ENCODE results near the gene YPEL4. TPM values are rescaled to one million over a fixed set of nuclear protein-coding genes. Genes with fewer than 3 reads are reported as not detected.
A peak's percentile ranks its signal among the peaks of the same experiment; 100 is the strongest.

YPEL4 gene
- total RNA-seq, 1 experiment from 2014 or later = 0.16 TPM

DNA sequence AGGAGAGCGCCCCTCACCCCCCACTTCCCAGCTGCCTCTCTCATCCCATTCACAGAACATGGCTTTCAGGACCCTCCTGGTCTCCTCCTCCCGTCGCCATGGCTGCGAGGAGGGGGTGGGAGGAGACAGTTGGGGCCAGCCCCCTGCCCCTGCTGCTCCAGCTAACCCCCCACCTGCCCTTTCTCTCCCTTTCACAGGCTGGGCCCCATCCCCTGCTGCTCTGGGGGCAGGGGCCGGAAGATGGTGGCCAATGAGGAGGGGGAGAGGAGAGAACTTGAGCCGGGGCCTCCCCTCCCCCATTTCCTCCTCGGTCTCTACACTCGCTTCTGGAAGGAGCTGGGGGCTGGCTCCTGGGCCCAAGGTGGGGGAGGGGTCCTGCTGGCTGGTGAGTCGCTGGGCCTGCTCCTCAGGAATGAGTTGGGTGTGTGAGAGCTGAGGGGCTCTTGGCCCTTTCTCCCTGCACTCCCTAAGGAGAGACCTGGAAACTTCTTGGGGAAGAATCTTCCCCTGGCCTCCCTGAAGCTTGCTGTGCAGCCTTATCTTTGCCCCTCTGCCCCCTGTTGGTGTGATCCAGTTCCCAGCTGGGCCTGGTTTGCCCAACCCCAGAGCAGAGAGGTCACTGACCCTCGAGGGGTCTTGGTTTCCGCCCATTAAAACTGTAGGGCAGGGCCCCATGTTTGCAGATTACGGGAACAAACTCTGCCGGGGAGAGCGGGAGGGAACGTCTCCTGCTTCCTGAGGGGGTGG, 10.2 kb downstream of the YPEL4 start:
- Mint-ChIP-seq H3K4me1 (ENCODE audit: insufficient read depth, unreplicated experiment) (peaks cover 5% of the 10 kb centered on the region), H3K27me3 (ENCODE audit: insufficient read depth, unreplicated experiment) (no peaks in the 10 kb centered on the region), H3K4me3 (ENCODE audit: unreplicated experiment) (peak overlapping the region; percentile 92), H3K36me3 (ENCODE audit: insufficient read depth, unreplicated experiment) (peaks cover 24% of the 10 kb centered on the region), H3K9me3 (ENCODE audit: unreplicated experiment) (no peaks in the 10 kb centered on the region), H3K27ac (ENCODE audit: low read depth, unreplicated experiment) (peak overlapping the region; percentile 96)
- no peak for DNase-seq (ENCODE audit: unreplicated experiment)
- TF ChIP-seq, protein P1, sequence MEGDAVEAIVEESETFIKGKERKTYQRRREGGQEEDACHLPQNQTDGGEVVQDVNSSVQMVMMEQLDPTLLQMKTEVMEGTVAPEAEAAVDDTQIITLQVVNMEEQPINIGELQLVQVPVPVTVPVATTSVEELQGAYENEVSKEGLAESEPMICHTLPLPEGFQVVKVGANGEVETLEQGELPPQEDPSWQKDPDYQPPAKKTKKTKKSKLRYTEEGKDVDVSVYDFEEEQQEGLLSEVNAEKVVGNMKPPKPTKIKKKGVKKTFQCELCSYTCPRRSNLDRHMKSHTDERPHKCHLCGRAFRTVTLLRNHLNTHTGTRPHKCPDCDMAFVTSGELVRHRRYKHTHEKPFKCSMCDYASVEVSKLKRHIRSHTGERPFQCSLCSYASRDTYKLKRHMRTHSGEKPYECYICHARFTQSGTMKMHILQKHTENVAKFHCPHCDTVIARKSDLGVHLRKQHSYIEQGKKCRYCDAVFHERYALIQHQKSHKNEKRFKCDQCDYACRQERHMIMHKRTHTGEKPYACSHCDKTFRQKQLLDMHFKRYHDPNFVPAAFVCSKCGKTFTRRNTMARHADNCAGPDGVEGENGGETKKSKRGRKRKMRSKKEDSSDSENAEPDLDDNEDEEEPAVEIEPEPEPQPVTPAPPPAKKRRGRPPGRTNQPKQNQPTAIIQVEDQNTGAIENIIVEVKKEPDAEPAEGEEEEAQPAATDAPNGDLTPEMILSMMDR (IDR thresholded peaks at IDR 0.05; ENCODE audit: unreplicated experiment) = no peak
- intact Hi-C loops (cut with micrococcal nuclease) = loop anchor here (5.0 kb wide), 1 partner anchor 292 kb away; no protein-coding TSS in a partner anchor
- BruUV-seq (replicated peaks) = no TSS peak
- ChIA-PET CTCF (interaction anchor here (0.6 to 13.5 kb wide), 25 partner anchors 8 to 873 kb away, joined by 3 to 315 read pairs (median 4); partner anchors contain the start of genes RTN4RL2, SSRP1 and UBE2L6), POLR2A (interaction anchor here (0.6 to 4.2 kb wide), 3 partner anchors 17 to 336 kb away, joined by 4 to 31 read pairs (median 5); partner anchors contain the start of gene UBE2L6)

DNA sequence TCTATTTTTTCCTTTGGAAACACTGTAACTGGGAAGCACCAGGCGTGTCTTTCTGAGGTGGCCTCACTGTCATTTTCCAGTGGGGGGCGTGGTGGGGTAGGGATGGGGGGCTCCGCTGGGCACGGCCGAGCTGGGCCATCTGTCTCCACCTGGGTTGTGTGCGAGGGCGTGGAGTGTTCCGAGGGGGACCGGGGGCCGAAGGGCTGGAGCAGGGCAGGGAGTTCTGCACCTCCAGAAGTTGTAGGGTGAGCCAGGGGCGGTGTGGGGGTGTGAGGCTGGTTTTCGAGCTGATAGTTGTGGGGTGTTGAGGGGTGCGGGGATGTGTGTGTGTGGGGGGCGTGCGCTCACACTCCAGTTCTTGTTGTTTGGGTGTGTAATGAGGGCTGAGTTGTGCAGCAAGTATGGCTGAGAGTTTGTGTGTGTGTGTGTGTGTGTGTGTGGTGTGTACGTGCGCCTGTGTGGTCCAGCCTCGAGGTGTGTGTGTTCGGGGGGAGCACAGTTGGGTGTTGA, 10.8 kb downstream of the YPEL4 start:
- intact Hi-C loops (cut with micrococcal nuclease) = no loop called here
- POLR2A ChIA-PET = interaction anchor here (0.6 to 4.2 kb wide), 6 partner anchors 16 to 335 kb away, joined by 3 to 31 read pairs (median 4); partner anchors contain the start of gene UBE2L6

DNA sequence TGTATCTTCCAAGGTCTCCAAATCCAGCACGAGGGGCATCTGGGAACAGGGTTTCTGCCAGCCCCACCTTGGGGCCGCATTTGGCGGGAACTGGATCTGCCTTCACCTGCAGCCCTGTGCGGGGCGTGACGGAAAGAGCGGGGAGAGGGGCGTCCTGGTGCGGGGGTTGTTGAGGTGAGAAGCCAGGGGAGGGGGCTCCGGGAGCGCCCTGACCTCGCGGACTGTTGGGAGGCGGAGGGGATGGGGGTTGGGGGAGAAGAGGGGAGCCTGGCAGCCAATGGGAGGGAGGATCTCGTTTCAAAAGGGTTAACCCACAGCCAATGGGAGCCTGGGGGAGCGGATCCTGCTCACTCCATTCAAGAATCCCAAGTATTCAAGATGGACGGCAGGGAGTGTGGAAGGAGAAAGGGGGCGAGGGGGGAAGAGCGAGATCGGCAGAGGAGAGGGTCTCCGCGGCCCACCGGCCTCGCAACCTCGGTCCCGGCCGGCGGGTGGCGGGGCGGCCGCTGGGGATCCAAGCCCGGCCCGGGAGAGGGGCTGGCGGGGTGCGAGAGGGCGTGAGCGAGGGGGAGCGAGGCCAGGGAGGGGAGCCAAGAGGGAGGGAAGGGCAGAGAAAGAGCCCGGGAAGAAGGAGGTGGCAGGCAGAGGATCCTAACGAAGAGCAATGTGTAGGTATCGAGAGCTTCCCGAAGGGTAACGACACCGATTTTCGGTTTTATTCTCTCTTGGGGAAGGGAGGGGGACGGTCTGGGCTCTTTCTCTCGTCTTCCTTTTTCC, 11.5 kb downstream of the YPEL4 start:
- CTCF ChIA-PET = interaction anchor here (0.5 to 13.5 kb wide), 12 partner anchors 7 to 293 kb away, joined by 3 to 315 read pairs (median 4); partner anchors contain the start of genes RTN4RL2 and UBE2L6
- intact Hi-C loops (cut with micrococcal nuclease) = no loop called here
- POLR2A ChIA-PET = interaction anchor here (0.7 to 4.2 kb wide), 5 partner anchors 15 to 181 kb away, joined by 3 to 31 read pairs (median 3); partner anchors contain the start of gene UBE2L6
- TF ChIP-seq, protein P1 (IDR thresholded peaks at IDR 0.05; ENCODE audit: unreplicated experiment) = no peak
- peak overlapping the region; percentile 92 for H3K4me3 Mint-ChIP-seq (ENCODE audit: unreplicated experiment)
- peaks cover 24% of the 10 kb centered on the region for H3K36me3 Mint-ChIP-seq (ENCODE audit: insufficient read depth, unreplicated experiment)
- peaks cover 5% of the 10 kb centered on the region for H3K4me1 Mint-ChIP-seq (ENCODE audit: insufficient read depth, unreplicated experiment)
- H3K9me3 Mint-ChIP-seq (ENCODE audit: unreplicated experiment) = no peaks in the 10 kb centered on the region
- peak overlapping the region; percentile 96 for H3K27ac Mint-ChIP-seq (ENCODE audit: low read depth, unreplicated experiment)
- peak; percentile 87 for DNase-seq (ENCODE audit: unreplicated experiment)
- H3K27me3 Mint-ChIP-seq (ENCODE audit: insufficient read depth, unreplicated experiment) = no peaks in the 10 kb centered on the region
- BruUV-seq (replicated peaks) = no TSS peak

More for the DNA sequence above, 10.8 kb downstream of the YPEL4 start:
- no TSS peak for BruUV-seq (replicated peaks)
- H3K9me3 Mint-ChIP-seq (ENCODE audit: unreplicated experiment) = no peaks in the 10 kb centered on the region
- H3K4me3 Mint-ChIP-seq (ENCODE audit: unreplicated experiment) = peak overlapping the region; percentile 92
- H3K27me3 Mint-ChIP-seq (ENCODE audit: insufficient read depth, unreplicated experiment) = no peaks in the 10 kb centered on the region
- peaks cover 5% of the 10 kb centered on the region for H3K4me1 Mint-ChIP-seq (ENCODE audit: insufficient read depth, unreplicated experiment)
- no peak for DNase-seq (ENCODE audit: unreplicated experiment)
- H3K36me3 Mint-ChIP-seq (ENCODE audit: insufficient read depth, unreplicated experiment) = peaks cover 24% of the 10 kb centered on the region
- CTCF ChIA-PET = interaction anchor here (0.7 to 13.5 kb wide), 10 partner anchors 8 to 293 kb away, joined by 3 to 315 read pairs (median 16); partner anchors contain the start of genes RTN4RL2 and UBE2L6
- TF ChIP-seq, protein P1 (IDR thresholded peaks at IDR 0.05; ENCODE audit: unreplicated experiment) = no peak
- H3K27ac Mint-ChIP-seq (ENCODE audit: low read depth, unreplicated experiment) = peak overlapping the region; percentile 96
